Prostate gland (tissue), 2 donors: ENCODE data around the gene DNAI4. TPM values are rescaled to one million over a fixed set of nuclear protein-coding genes. Genes with fewer than 3 reads are reported as not detected.

Experiments used
- DNase-seq: peaks from one replicate; pipeline ENCODE4 v3.0.0-alpha.2; 2019; ENCODE audit warnings: low spot score
- H3K27ac ChIP-seq, 2 donors: fragments of 200-600 bp; sonication (generic); 2 replicates each; pipeline ENCODE4 v1.5.1; 2017 to 2019
- H3K27me3 ChIP-seq: fragments of 200-600 bp; sonication (generic); replicated peaks from 2 replicates; pipeline ENCODE4 v1.5.1; 2019; ENCODE audit not compliant: insufficient read depth
- H3K36me3 ChIP-seq, 2 donors: fragments of 200-600 bp; sonication (generic); 1 replicate in 1 of 2; 2 replicates in 1 of 2; pipeline versions ENCODE4 v1.5.1 to v1.8.1; 2017 to 2019
- H3K4me1 ChIP-seq: fragments of 200-600 bp; sonication (generic); replicated peaks from 2 replicates; pipeline ENCODE4 v1.5.1; 2019
- H3K4me3 ChIP-seq, 2 donors: fragments of 200-600 bp; sonication (generic); 2 replicates each; pipeline ENCODE4 v1.5.1; 2017 to 2019
- H3K9me3 ChIP-seq: fragments of 200-600 bp; sonication (generic); 2 replicates; pipeline ENCODE4 v1.5.1; 2017
- POLR2A ChIP-seq: fragments of 450-650 bp; IDR thresholded peaks from one replicate; pipeline ENCODE4 v1.6.1; 2016; ENCODE audit warnings: antibody characterized with exemption, mild to moderate bottlenecking
- POLR2AphosphoS5 ChIP-seq: sonication (generic); formaldehyde crosslinking; IDR thresholded peaks from one replicate; pipeline ENCODE4 v1.6.1; 2017; ENCODE audit warnings: antibody characterized with exemption
- WGBS: methylation state at CpG from one replicate; pipeline ENCODE4 v1.1.5; 2018; 5-methylcytosine and 5-hydroxymethylcytosine counted together
- intact Hi-C: fragments of 100-400 bp; cut with DNase I; formaldehyde crosslinking; loops from one replicate; pipeline ENCODE4 v1.14.2; 2022
- total RNA-seq, 2 donors: library from RNA; depleted of rRNA; stranded (reverse); fragments of >200 nt; gene quantifications; one replicate each; pipeline ENCODE4 v1.1.0, GENCODE V29; 2016
- TF ChIP-seq, protein P1 (sequence below), 4 experiments: fragments of 200-600 bp in 2 of 4; fragments of 450-650 bp in 2 of 4; sonication (generic) in 2 of 4; IDR thresholded peaks; 1 replicate in 3 of 4; 2 replicates in 1 of 4; pipeline ENCODE4 v1.5.1; 2016 to 2019; ENCODE audit warnings: antibody characterized with exemption in 4 of 4, mild to moderate bottlenecking in 2 of 4, moderate library complexity in 2 of 4

Gene DNAI4
- total RNA-seq, 2 donors from 2014 or later = 8.0 to 8.5 TPM

DNA sequence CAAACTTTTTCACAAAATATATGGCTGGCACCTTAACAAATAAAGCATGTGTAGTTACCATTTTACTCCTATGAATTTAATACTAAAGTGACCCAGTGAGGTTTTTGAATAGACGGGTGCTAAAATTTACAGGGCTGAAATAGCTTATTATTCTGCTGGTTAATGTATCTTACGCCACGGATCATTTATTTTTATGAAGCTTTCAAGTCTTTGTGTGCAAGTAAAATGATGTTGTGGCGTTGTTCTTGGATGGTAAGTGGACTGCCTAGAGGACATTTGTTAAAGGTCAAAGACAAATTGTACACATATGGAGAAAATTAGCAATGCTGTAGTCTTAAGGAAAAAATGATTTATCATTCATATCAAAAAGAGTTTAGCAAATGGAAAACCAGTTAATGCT, 146.4 kb downstream of the DNAI4 start:
- Histone ChIP-seq H3K9me3 (no peaks in the 10 kb centered on the region), H3K27ac (no peak overlapping the region), H3K4me1 (no peaks in the 10 kb centered on the region), H3K36me3 (no peaks in the 10 kb centered on the region), H3K4me3 (no peak overlapping the region), H3K27me3 (no peaks in the 10 kb centered on the region)
- intact Hi-C loops = no loop called here
- 38% methylated on average over 4 of the region's 4 CpGs for WGBS
- no peak for DNase-seq
- no peak for TF ChIP-seq POLR2A
- TF ChIP-seq POLR2AphosphoS5 = no peak
- TF ChIP-seq, protein P1, sequence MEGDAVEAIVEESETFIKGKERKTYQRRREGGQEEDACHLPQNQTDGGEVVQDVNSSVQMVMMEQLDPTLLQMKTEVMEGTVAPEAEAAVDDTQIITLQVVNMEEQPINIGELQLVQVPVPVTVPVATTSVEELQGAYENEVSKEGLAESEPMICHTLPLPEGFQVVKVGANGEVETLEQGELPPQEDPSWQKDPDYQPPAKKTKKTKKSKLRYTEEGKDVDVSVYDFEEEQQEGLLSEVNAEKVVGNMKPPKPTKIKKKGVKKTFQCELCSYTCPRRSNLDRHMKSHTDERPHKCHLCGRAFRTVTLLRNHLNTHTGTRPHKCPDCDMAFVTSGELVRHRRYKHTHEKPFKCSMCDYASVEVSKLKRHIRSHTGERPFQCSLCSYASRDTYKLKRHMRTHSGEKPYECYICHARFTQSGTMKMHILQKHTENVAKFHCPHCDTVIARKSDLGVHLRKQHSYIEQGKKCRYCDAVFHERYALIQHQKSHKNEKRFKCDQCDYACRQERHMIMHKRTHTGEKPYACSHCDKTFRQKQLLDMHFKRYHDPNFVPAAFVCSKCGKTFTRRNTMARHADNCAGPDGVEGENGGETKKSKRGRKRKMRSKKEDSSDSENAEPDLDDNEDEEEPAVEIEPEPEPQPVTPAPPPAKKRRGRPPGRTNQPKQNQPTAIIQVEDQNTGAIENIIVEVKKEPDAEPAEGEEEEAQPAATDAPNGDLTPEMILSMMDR (IDR thresholded peaks at IDR 0.05) = no peak

DNA sequence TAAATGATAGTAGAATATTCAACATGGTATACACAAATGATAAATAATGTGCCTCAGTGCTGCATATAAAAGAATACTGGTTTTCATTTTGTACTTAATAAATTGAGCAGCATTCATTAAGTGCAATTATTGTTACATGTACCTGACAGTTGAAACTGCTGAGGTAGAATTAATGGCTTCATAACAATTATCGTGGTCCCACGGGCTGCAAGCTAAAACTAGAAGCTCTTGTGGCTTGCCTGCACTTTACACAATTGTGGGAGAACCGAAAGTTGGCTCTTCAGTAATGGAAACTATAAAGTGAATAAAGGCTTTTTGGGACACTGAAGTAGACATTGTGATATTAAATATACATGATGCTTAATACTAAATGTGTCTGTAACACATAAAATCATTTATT, 146.8 kb downstream of the DNAI4 start:
- no peaks in the 10 kb centered on the region for H3K36me3 ChIP-seq
- H3K27me3 ChIP-seq = no peaks in the 10 kb centered on the region
- intact Hi-C loops = no loop called here
- TF ChIP-seq, protein P1 (IDR thresholded peaks at IDR 0.05) = no peak
- TF ChIP-seq POLR2AphosphoS5 = no peak
- TF ChIP-seq POLR2A = no peak
- H3K4me3 ChIP-seq = no peak overlapping the region
- H3K27ac ChIP-seq = no peak overlapping the region
- H3K4me1 ChIP-seq = no peaks in the 10 kb centered on the region
- DNase-seq = no peak
- WGBS = 16% methylated on average over 3 of the region's 3 CpGs
- H3K9me3 ChIP-seq = no peaks in the 10 kb centered on the region

DNA sequence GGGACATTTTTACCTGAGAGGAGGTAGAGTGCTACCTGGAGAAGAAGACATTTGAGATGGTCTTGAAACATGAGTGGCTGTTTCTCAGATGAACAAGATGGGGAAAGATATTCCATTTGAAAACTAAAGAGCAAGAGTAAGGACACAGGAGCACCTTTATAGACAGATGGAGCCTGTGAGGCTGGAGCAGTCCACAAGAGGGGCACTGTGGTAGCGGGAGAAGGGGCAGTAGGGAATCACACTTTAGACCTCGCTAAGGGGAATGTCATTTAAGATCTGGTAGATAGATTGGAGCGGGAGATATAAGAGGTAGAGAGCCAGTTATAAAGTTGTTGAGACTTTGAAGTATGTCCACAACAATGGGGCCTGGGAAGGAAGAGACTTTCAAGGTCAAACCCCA, 149.0 kb downstream of the DNAI4 start:
- no peak overlapping the region for H3K4me3 ChIP-seq
- 71% methylated on average over 3 of the region's 3 CpGs for WGBS
- no peaks in the 10 kb centered on the region for H3K27me3 ChIP-seq
- H3K9me3 ChIP-seq = no peaks in the 10 kb centered on the region
- H3K36me3 ChIP-seq = no peaks in the 10 kb centered on the region
- H3K27ac ChIP-seq = no peak overlapping the region
- TF ChIP-seq, protein P1 (IDR thresholded peaks at IDR 0.05) = no peak
- TF ChIP-seq POLR2AphosphoS5 (no peak), POLR2A (no peak)
- H3K4me1 ChIP-seq = no peaks in the 10 kb centered on the region
- intact Hi-C loops = no loop called here
- no peak for DNase-seq

DNA sequence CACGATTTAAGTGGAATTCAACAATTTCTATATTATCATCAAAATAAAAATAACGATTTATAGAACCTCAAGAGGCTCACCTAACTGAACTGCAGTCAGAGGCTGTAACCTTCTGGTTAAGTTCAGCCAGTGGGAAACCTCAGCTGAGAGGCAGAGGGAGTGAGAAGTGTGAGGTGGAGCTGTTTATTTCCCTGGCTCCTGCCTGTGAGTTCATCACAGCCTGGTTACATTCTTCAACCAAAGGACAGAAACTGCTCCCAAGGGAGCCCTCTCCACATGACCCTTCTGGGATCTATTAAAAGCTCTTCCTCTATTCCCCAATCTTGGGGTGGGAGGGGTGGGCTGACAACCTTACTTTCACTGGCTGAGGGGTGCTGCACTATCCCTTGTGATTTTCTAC, 150.2 kb downstream of the DNAI4 start:
- DNase-seq = no peak
- intact Hi-C loops = no loop called here
- H3K4me3 ChIP-seq = no peak overlapping the region
- H3K27ac ChIP-seq = no peak overlapping the region
- H3K9me3 ChIP-seq = no peaks in the 10 kb centered on the region
- no peaks in the 10 kb centered on the region for H3K36me3 ChIP-seq
- TF ChIP-seq, protein P1 (IDR thresholded peaks at IDR 0.05) = no peak
- no peaks in the 10 kb centered on the region for H3K27me3 ChIP-seq
- WGBS = 73% methylated on average over 2 of the region's 2 CpGs
- H3K4me1 ChIP-seq = no peaks in the 10 kb centered on the region

DNA sequence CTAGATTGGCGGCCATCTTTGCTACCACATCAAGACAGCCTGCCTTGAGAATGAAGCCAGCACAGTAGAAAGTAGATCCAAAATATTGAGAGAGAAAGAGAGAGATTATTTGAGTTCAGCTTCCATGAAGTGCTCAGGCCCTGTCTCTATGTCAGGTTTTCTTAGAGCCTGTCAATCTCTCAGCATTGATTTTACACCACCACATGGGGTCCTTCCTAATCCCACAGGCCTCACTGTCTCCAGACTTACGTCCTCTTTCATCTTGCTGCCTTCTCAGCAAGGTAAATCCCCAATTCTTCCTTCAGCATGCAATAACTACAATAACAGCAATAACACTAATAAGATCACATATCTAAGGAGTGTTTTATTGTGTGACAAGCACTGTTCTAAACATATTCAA, 151.4 kb downstream of the DNAI4 start:
- intact Hi-C loops = no loop called here
- 91% methylated on average over 2 of the region's 2 CpGs for WGBS

More for the DNA sequence above, 151.4 kb downstream of the DNAI4 start:
- H3K36me3 ChIP-seq = no peaks in the 10 kb centered on the region
- no peak overlapping the region for H3K27ac ChIP-seq
- H3K27me3 ChIP-seq = no peaks in the 10 kb centered on the region
- DNase-seq = no peak
- no peak for TF ChIP-seq POLR2A
- TF ChIP-seq, protein P1 (IDR thresholded peaks at IDR 0.05) = no peak
- TF ChIP-seq POLR2AphosphoS5 = no peak
- H3K9me3 ChIP-seq = no peaks in the 10 kb centered on the region
- no peak overlapping the region for H3K4me3 ChIP-seq
- H3K4me1 ChIP-seq = no peaks in the 10 kb centered on the region
